ENCODE data around the gene CDH8. TPM values are rescaled to one million over a fixed set of nuclear protein-coding genes. Genes with fewer than 3 reads are reported as not detected.

The CDH8 gene
- total RNA-seq, 4 donors from 2014 or later, result 1.5 TPM; not detected in 3

- Histone ChIP-seq H3K4me1 (no peaks in the 10 kb centered on the region), H3K27ac (no peak overlapping the region), H3K27me3 (peaks cover 33% of the 10 kb centered on the region), H3K36me3 (no peaks in the 10 kb centered on the region), H3K4me3 (no peak overlapping the region), H3K9me3 (no peaks in the 10 kb centered on the region)
- intact Hi-C loops (cut with DNase I; ENCODE audit: low total_unique reads), result loop anchor here (5.0 kb wide), 1 partner anchor 536 kb away; no protein-coding TSS in a partner anchor
- in situ Hi-C loops (cut with MboI; ENCODE audit: low pct_ligation_motif_present in 1 of 4, low pct_unique_long_range_greater_than_20kb in 1 of 4, low sequenced_read_pairs in 3 of 4), result no loop called here
- no peak for DNase-seq
- TF ChIP-seq, protein P1, sequence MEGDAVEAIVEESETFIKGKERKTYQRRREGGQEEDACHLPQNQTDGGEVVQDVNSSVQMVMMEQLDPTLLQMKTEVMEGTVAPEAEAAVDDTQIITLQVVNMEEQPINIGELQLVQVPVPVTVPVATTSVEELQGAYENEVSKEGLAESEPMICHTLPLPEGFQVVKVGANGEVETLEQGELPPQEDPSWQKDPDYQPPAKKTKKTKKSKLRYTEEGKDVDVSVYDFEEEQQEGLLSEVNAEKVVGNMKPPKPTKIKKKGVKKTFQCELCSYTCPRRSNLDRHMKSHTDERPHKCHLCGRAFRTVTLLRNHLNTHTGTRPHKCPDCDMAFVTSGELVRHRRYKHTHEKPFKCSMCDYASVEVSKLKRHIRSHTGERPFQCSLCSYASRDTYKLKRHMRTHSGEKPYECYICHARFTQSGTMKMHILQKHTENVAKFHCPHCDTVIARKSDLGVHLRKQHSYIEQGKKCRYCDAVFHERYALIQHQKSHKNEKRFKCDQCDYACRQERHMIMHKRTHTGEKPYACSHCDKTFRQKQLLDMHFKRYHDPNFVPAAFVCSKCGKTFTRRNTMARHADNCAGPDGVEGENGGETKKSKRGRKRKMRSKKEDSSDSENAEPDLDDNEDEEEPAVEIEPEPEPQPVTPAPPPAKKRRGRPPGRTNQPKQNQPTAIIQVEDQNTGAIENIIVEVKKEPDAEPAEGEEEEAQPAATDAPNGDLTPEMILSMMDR (IDR thresholded peaks at IDR 0.05), result no peak
- TF ChIP-seq POLR2AphosphoS5 (IDR thresholded peaks at IDR 0.05) (no peak), EP300 (IDR thresholded peaks at IDR 0.05; ENCODE audit: low read depth) (no peak), POLR2A (IDR thresholded peaks at IDR 0.05) (no peak)
- WGBS, 2 donors (ENCODE audit: low coverage in 1 of 2), result 38 to 55% methylated on average over 1 of the region's 1 CpG
These were observed 2.0 kb upstream of the CDH8 start for GRCh38 chr16:62038225-62038624.

DNA sequence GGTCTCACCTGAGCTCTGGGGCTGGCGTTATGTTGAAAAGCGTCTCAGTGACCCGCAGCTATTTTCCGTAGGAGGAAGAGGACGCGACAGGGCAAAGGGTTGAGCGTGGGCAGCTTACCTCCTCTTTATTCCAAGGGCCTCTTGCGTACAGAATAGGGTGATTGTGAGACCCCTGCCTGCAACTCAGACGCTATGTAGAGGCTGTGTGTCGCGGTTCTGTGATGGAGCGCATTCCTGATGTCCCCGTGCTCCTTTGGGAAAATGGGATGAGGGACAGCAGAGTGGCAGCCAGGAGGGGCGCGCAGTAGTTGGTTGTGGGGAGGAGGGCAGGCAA, 531 bp upstream of the CDH8 start:
- no peak for DNase-seq
- 18 to 30% methylated on average over 5 to 15 of the region's 15 CpGs for WGBS, 2 donors (ENCODE audit: low coverage in 1 of 2)
- in situ Hi-C loops (cut with MboI; ENCODE audit: low pct_ligation_motif_present in 1 of 4, low pct_unique_long_range_greater_than_20kb in 1 of 4, low sequenced_read_pairs in 3 of 4), result no loop called here

GRCh38 chr16:62035115-62036092, 834 bp downstream of the CDH8 start:
- Histone ChIP-seq H3K4me3 (peak overlapping the region in 1 of 4 donors; percentile 16), H3K27me3 (peaks cover 33% of the 10 kb centered on the region)
- in situ Hi-C loops (cut with MboI; ENCODE audit: low pct_ligation_motif_present in 1 of 4, low pct_unique_long_range_greater_than_20kb in 1 of 4, low sequenced_read_pairs in 3 of 4), result no loop called here

More for the DNA sequence above, 531 bp upstream of the CDH8 start:
- intact Hi-C loops (cut with DNase I; ENCODE audit: low total_unique reads), result loop anchor here (5.0 kb wide), 1 partner anchor 534 kb away; no protein-coding TSS in a partner anchor
- Histone ChIP-seq H3K4me1 (no peaks in the 10 kb centered on the region), H3K9me3 (no peaks in the 10 kb centered on the region), H3K27ac (no peak overlapping the region), H3K36me3 (no peaks in the 10 kb centered on the region), H3K27me3 (peaks cover 33% of the 10 kb centered on the region), H3K4me3 (no peak overlapping the region)
- TF ChIP-seq POLR2AphosphoS5 (IDR thresholded peaks at IDR 0.05) (no peak), EP300 (IDR thresholded peaks at IDR 0.05; ENCODE audit: low read depth) (no peak), POLR2A (IDR thresholded peaks at IDR 0.05) (no peak)
- TF ChIP-seq, protein P1 (IDR thresholded peaks at IDR 0.05), result no peak

More at GRCh38 chr16:62035115-62036092, 834 bp downstream of the CDH8 start:
- TF ChIP-seq, protein P1 (IDR thresholded peaks at IDR 0.05), result no peak
- TF ChIP-seq POLR2A (IDR thresholded peaks at IDR 0.05), result no peak
- TF ChIP-seq POLR2AphosphoS5 (IDR thresholded peaks at IDR 0.05), result no peak
- 20 to 24% methylated on average over 4 to 65 of the region's 65 CpGs for WGBS, 2 donors (ENCODE audit: low coverage in 1 of 2)
- DNase-seq, result no peak
- Histone ChIP-seq H3K4me1 (no peaks in the 10 kb centered on the region), H3K36me3 (no peaks in the 10 kb centered on the region), H3K9me3 (no peaks in the 10 kb centered on the region), H3K27ac (no peak overlapping the region)
- intact Hi-C loops (cut with DNase I; ENCODE audit: low total_unique reads), result loop anchor here (5.0 kb wide), 1 partner anchor 533 kb away; no protein-coding TSS in a partner anchor
